Raji (cell line): ENCODE data around the gene TENT4A.

Experiments used
- POLR2A ChIP-seq: IDR thresholded peaks from 2 replicates; pipeline ENCODE4 v1.6.1; 2011; ENCODE audit warnings: low read depth, low read length, control low read depth; ENCODE audit not compliant: insufficient read depth

Gene TENT4A

GRCh38 chr5:6801236-6801635 is 88.0 kb downstream of the TENT4A start:
- no peak for TF ChIP-seq POLR2A

- TF ChIP-seq POLR2A: no peak
Observed at GRCh38 chr5:6803981-6804550, 90.8 kb downstream of the TENT4A start.

- no peak for TF ChIP-seq POLR2A
Observed at GRCh38 chr5:6804766-6805501, 91.7 kb downstream of the TENT4A start.

GRCh38 chr5:6805841-6806240 is 92.6 kb downstream of the TENT4A start:
- no peak for TF ChIP-seq POLR2A
